ENCODE results near the gene SPATA21. TPM values are rescaled to one million over a fixed set of nuclear protein-coding genes. Genes with fewer than 3 reads are reported as not detected.

SPATA21 gene
- total and polyA plus RNA-seq, 2 experiments from 2014 or later, result 2.6 TPM; not detected in 1

GRCh38 chr1:16446116-16446515, 8.9 kb upstream of the SPATA21 start (continued):
- TF ChIP-seq CTCF (conservative IDR thresholded peaks at IDR 0.05; ENCODE audit: low read depth in 2 of 2), result no peak
- no peak for TF ChIP-seq JUNB (IDR thresholded peaks at IDR 0.05; ENCODE audit: unreplicated experiment)
- TF ChIP-seq POLR2AphosphoS5 (IDR thresholded peaks at IDR 0.05; ENCODE audit: low read depth), result no peak
- no peak for TF ChIP-seq ZNF331 (CRISPR knock-in tag; IDR thresholded peaks at IDR 0.05; ENCODE audit: low read depth)
- no peak for TF ChIP-seq CREB1 (CRISPR knock-in tag; IDR thresholded peaks at IDR 0.05; ENCODE audit: low read depth)
- no peak for TF ChIP-seq NANOG (IDR thresholded peaks at IDR 0.05; ENCODE audit: borderline replicate concordance)

GRCh38 chr1:16445052-16445451, 7.8 kb upstream of the SPATA21 start:
- H3K27ac ChIP-seq (ENCODE audit: low read depth), result no peak overlapping the region
- TF ChIP-seq ETS1 (IDR thresholded peaks at IDR 0.05) (no peak), REST (IDR thresholded peaks at IDR 0.05; ENCODE audit: unreplicated experiment) (no peak), NANOG (IDR thresholded peaks at IDR 0.05; ENCODE audit: borderline replicate concordance) (no peak), EZH2 (IDR thresholded peaks at IDR 0.05; ENCODE audit: low read depth, unreplicated experiment) (no peak), EZH2phosphoT487 (IDR thresholded peaks at IDR 0.05; ENCODE audit: unreplicated experiment) (no peak), POLR2AphosphoS5 (IDR thresholded peaks at IDR 0.05; ENCODE audit: low read depth) (no peak)
- H3K9me3 Mint-ChIP-seq, result no peaks in the 10 kb centered on the region
- ATAC-seq (no peak), DNase-seq (ENCODE audit: low spot score) (no peak)
- H2AFZ ChIP-seq, result no peak overlapping the region
- peaks cover 13% of the 10 kb centered on the region for H3K27me3 Mint-ChIP-seq (ENCODE audit: insufficient read depth, low read depth, poor library complexity)
- H3F3A ChIP-seq (replicated peaks; ENCODE audit: low read depth), result peaks cover 6% of the 10 kb centered on the region
- H3K9me2 ChIP-seq (ENCODE audit: insufficient read depth), result no peaks in the 10 kb centered on the region
- peaks cover 36% of the 10 kb centered on the region for H3K36me3 Mint-ChIP-seq (ENCODE audit: low read depth)
- H3K4me1 Mint-ChIP-seq, result 0 out of 3 replicates have a peak, but pooled peaks cover 7% of the 10 kb centered on the region
- H3K27me3 ChIP-seq (ENCODE audit: insufficient read depth), result peaks cover 10% of the 10 kb centered on the region; the same call in 1 of the 2 replicates
- peaks cover 16% of the 10 kb centered on the region for H3K79me2 ChIP-seq (replicated peaks; ENCODE audit: insufficient read depth)
- peaks cover 39% of the 10 kb centered on the region; the same call in 1 of the 2 replicates for H4K20me1 ChIP-seq (replicated peaks; ENCODE audit: insufficient read depth)
- H3K4me2 ChIP-seq, result no peak overlapping the region
- H3K4me1 ChIP-seq (ENCODE audit: insufficient read depth), result no peaks in the 10 kb centered on the region; the same call in 1 of the 2 replicates
- H3K4me3 Mint-ChIP-seq, result no peak overlapping the region
- no peak overlapping the region for H3K27ac Mint-ChIP-seq
- H3K4me3 ChIP-seq, result no peak overlapping the region
- H3K36me3 ChIP-seq (ENCODE audit: insufficient read depth), result 0 out of 2 replicates have a peak, but pooled peaks cover 2% of the 10 kb centered on the region
